RWPE1 (cell line): ENCODE results near the gene NEB.

ENCODE experiments used
- CTCF ChIA-PET: fragments of 350-600 bp; sonication (Branson Sonifier 250); formaldehyde crosslinking; extraction: SDS; loops from one replicate; lab custom pipeline; 2021; lab: Yijun Ruan, JAX
- POLR2A ChIA-PET: fragments of 400-600 bp; formaldehyde crosslinking; extraction: SDS; loops from one replicate; lab custom pipeline; 2020; ENCODE audit warnings: antibody characterized with exemption; ENCODE audit not compliant: low non-redundant PET; lab: Yijun Ruan, JAX
- DNase-seq: peaks from one replicate; pipeline ENCODE4 v3.0.0; 2012; ENCODE audit warnings: low spot score
- H3K27ac ChIP-seq: fragments of 450-650 bp; 2 replicates; pipeline ENCODE4 v1.5.1; 2017
- TF ChIP-seq, protein P1 (sequence below): fragments of 450-650 bp; conservative IDR thresholded peaks from 2 replicates; pipeline ENCODE4 v1.5.1; 2017; ENCODE audit warnings: low read depth, mild to moderate bottlenecking

Gene NEB

DNA sequence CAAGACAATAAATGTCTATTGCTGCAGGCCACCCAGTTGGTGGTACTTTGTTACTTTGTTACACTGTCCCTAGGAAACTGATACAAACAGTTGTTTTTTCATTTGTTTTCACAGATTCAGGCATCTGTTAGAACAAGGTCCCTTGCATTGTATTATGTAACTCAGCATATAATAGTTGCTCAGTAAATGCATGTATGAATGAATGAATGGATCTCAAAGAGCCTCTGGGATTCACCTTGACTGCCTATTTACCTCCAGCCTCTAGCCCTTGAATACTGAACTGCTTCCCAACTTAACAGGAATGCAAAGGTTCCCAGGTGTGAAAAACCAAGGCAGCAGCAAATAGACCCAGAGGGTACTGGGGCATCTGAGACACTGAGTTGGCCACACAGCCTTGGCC is 27.4 kb upstream of the NEB start:
- TF ChIP-seq, protein P1, sequence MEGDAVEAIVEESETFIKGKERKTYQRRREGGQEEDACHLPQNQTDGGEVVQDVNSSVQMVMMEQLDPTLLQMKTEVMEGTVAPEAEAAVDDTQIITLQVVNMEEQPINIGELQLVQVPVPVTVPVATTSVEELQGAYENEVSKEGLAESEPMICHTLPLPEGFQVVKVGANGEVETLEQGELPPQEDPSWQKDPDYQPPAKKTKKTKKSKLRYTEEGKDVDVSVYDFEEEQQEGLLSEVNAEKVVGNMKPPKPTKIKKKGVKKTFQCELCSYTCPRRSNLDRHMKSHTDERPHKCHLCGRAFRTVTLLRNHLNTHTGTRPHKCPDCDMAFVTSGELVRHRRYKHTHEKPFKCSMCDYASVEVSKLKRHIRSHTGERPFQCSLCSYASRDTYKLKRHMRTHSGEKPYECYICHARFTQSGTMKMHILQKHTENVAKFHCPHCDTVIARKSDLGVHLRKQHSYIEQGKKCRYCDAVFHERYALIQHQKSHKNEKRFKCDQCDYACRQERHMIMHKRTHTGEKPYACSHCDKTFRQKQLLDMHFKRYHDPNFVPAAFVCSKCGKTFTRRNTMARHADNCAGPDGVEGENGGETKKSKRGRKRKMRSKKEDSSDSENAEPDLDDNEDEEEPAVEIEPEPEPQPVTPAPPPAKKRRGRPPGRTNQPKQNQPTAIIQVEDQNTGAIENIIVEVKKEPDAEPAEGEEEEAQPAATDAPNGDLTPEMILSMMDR = no peak
- no peak for DNase-seq
- POLR2A ChIA-PET = no interaction called here
- no peak overlapping the region for H3K27ac ChIP-seq
- CTCF ChIA-PET = no interaction called here

GRCh38 chr2:151761193-151761592 is 26.9 kb upstream of the NEB start:
- TF ChIP-seq, protein P1 = no peak
- no peak for DNase-seq
- ChIA-PET POLR2A (no interaction called here), CTCF (no interaction called here)
- no peak overlapping the region for H3K27ac ChIP-seq

DNA sequence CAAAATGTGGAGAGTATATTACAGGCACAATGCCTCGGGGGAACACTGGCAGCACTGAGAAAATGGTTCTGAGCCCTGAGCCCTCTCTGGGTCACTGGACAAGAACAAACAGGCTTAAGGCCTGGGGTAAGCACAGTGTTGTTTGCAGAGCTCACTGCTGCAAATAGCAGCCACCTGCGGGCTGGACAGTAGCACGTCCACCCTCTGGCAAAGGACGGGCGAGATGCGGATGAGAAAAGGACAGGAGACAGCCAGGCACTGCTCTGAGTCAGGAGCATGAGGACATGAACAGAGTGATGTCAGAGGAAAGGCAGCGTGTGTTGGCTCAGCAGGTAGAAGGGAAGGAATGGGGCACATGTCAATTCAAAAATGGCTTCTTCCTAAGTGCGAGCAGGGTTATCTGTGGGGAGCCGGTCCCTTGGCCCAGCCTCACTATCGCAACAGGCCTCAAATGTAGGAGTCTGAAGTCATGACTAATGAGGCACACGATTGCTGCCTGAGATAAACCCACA is 25.9 kb upstream of the NEB start:
- no peak overlapping the region for H3K27ac ChIP-seq
- no peak for DNase-seq
- ChIA-PET POLR2A (no interaction called here), CTCF (interaction anchor here (0.7 kb wide), 1 partner anchor 238 kb away, joined by 4 read pairs; no protein-coding TSS in a partner anchor)
- TF ChIP-seq, protein P1 = no peak

DNA sequence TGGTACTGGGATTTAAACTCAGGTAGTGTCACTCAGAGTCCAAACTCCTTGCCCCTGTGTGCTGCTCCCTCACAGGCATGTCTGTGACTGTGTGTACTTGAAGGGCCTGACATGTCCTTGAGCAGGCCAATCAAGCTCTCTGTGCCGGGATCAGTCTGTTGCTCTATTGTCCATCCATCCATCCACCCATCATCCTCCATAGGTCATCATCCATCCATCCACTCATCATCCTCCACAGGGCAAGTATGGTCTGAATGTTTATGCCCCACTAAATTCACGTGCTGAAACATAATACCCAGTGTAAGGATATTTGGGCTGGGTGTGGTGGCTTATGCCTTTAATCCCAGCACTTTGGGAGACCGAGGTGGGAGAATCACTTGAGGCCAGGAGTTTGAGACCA is 24.5 kb upstream of the NEB start:
- TF ChIP-seq, protein P1 = no peak
- CTCF ChIA-PET = no interaction called here
- no peak for DNase-seq
- POLR2A ChIA-PET = no interaction called here
- H3K27ac ChIP-seq = no peak overlapping the region

GRCh38 chr2:151757861-151758260 is 23.6 kb upstream of the NEB start:
- H3K27ac ChIP-seq = no peak overlapping the region
- TF ChIP-seq, protein P1 = no peak
- ChIA-PET POLR2A (no interaction called here), CTCF (no interaction called here)
- no peak for DNase-seq

GRCh38 chr2:151756820-151757219 is 22.5 kb upstream of the NEB start:
- no peak overlapping the region for H3K27ac ChIP-seq
- TF ChIP-seq, protein P1 = no peak
- CTCF ChIA-PET = no interaction called here
- no peak for DNase-seq
- POLR2A ChIA-PET = no interaction called here
